HepG2 (cell line): ENCODE measurements around the gene DRC3. TPM values are rescaled to one million over a fixed set of nuclear protein-coding genes. Genes with fewer than 3 reads are reported as not detected.

ENCODE experiments used
- ATAC-seq: fragments of 200-7000 bp; cut with Tn5 transposase; 3 replicates; pipeline ENCODE4 v1.9.1; 2020; ENCODE audit warnings: mild to moderate bottlenecking, moderate library complexity
- BruUV-seq: library from RNA; stranded (reverse); fragments of 400-500 nt; replicated peaks from 2 replicates; lab custom pipeline; 2021; lab: Mats Ljungman, UMichigan
- CTCF ChIA-PET: fragments of 300-600 bp; formaldehyde crosslinking; extraction: SDS; loops from one replicate; lab custom pipeline; 2021; ENCODE audit warnings: low total read pairs, inconsistent platforms, low intra/inter-chr PET ratio; lab: Yijun Ruan, JAX
- POLR2A ChIA-PET: fragments of 350-600 bp; sonication (Branson Sonifier 250); formaldehyde crosslinking; loops from one replicate; lab custom pipeline; 2020; ENCODE audit warnings: antibody characterized with exemption, inconsistent platforms; lab: Yijun Ruan, JAX
- DNase-seq: peaks from one replicate; pipeline ENCODE4 v3.0.0-alpha.2; 2015; ENCODE audit warnings: low spot score
- FAIRE-seq: peaks from 3 replicates; lab custom pipeline; 2011; peaks lifted over from hg19 to GRCh38; lab: Jason Lieb, UNC
- H2AFZ ChIP-seq: one replicate; pipeline ENCODE4 v1.6.1; 2011; ENCODE audit warnings: low read length, inconsistent platforms
- H3K27ac ChIP-seq: fragments of 300-600 bp; 3 replicates; pipeline ENCODE4 v1.8.0; 2011; ENCODE audit warnings: mixed run types, mild to moderate bottlenecking, mixed read lengths, low read length, inconsistent platforms; ENCODE audit not compliant: insufficient read depth; ENCODE audit errors: extremely low read length
- H3K27me3 ChIP-seq, 2 experiments: fragments of 200-600 bp in 1 of 2; 2 replicates in 1 of 2; 3 replicates in 1 of 2; pipeline versions ENCODE4 v1.6.0 to v1.8.0; 2011; ENCODE audit warnings: low read length in 2 of 2, mild to moderate bottlenecking in 2 of 2, moderate library complexity in 2 of 2, inconsistent platforms in 1 of 2; ENCODE audit not compliant: insufficient read depth in 2 of 2, control insufficient read depth in 1 of 2
- H3K36me3 ChIP-seq, 2 experiments: fragments of 200-600 bp in 1 of 2; replicated peaks in 1 of 2; 2 replicates in 1 of 2; 3 replicates in 1 of 2; pipeline versions ENCODE4 v1.5.1 to v1.8.0; 2011; ENCODE audit warnings: low read length in 2 of 2, inconsistent platforms in 1 of 2; ENCODE audit not compliant: insufficient read depth in 2 of 2, control insufficient read depth in 1 of 2
- H3K4me1 ChIP-seq: 2 replicates; pipeline ENCODE4 v1.5.1; 2012; ENCODE audit warnings: low read length, inconsistent platforms; ENCODE audit not compliant: insufficient read depth
- H3K4me2 ChIP-seq: 2 replicates; pipeline ENCODE4 v1.6.0; 2011; ENCODE audit warnings: low read depth, low read length, inconsistent platforms
- H3K4me3 ChIP-seq, 3 experiments: fragments of 200-600 bp in 1 of 3; sonication (generic), shearing (Covaris generic) in 1 of 3; replicated peaks in 1 of 3; 2 replicates each; pipeline ENCODE4 v1.5.1; 2011 to 2016; ENCODE audit warnings: low read length in 3 of 3, inconsistent platforms in 2 of 3, low read depth in 2 of 3, mild to moderate bottlenecking in 2 of 3, control low read depth in 1 of 3, mixed read lengths in 1 of 3; ENCODE audit not compliant: insufficient read depth in 1 of 3
- H3K79me2 ChIP-seq: one replicate; pipeline ENCODE4 v1.6.1; 2011; ENCODE audit warnings: low read length, inconsistent platforms; ENCODE audit not compliant: insufficient read depth
- H3K9ac ChIP-seq: 2 replicates; pipeline ENCODE4 v1.6.0; 2011; ENCODE audit warnings: mild to moderate bottlenecking, low read depth, low read length, inconsistent platforms; ENCODE audit not compliant: insufficient read depth
- H3K9me3 ChIP-seq: 2 replicates; pipeline ENCODE4 v1.5.1; 2012; ENCODE audit warnings: mild to moderate bottlenecking, low read length
- H4K20me1 ChIP-seq: 2 replicates; pipeline ENCODE4 v1.6.0; 2011; ENCODE audit warnings: inconsistent platforms, mild to moderate bottlenecking, low read length, moderate library complexity; ENCODE audit not compliant: insufficient read depth
- MAFG ChIP-seq: sonication (generic); formaldehyde crosslinking; IDR thresholded peaks from 2 replicates; pipeline ENCODE4 v1.5.1; 2020; ENCODE audit warnings: mild to moderate bottlenecking, missing genetic modification reagents
- WGBS: methylation state at CpG from one replicate; pipeline ENCODE4 v1.1.6; 2017; ENCODE audit warnings: low lambda C conversion rate; 5-methylcytosine and 5-hydroxymethylcytosine counted together
- in situ Hi-C: cut with HindIII; loops from 2 replicates; pipeline ENCODE4 v1.10.0; 2017; ENCODE audit warnings: low pct_unique_long_range_greater_than_20kb; ENCODE audit not compliant: extremely low pct_ligation_motif_present
- intact Hi-C: fragments of 100-400 bp; cut with micrococcal nuclease; formaldehyde crosslinking; loops from one replicate; pipeline ENCODE4 v1.10.0; 2022; ENCODE audit not compliant: unreplicated experiment
- polyA plus RNA-seq, 8 experiments: library from polyadenylated mRNA; depleted of rRNA in 3 of 8; stranded (reverse) in 7 of 8; unstranded in 1 of 8; fragments of >200 nt; fragmentation: Illumina TruSeq in 4 of 8; extraction: Trizol in 4 of 8; gene quantifications; 2 replicates each; pipeline versions ENCODE4 v1.2.1 to v1.2.3, GENCODE V29; 2011 to 2016; ENCODE audit warnings: low read depth in 4 of 8, missing spikeins in 1 of 8, mixed read lengths in 1 of 8; ENCODE audit not compliant: insufficient read depth in 1 of 8
- total RNA-seq, 5 experiments: library from RNA; depleted of rRNA; stranded (reverse); fragments of >200 nt; fragmentation: Illumina TruSeq; extraction: Trizol; gene quantifications; 2 replicates each; pipeline ENCODE4 v1.2.3, GENCODE V29; 2016; ENCODE audit warnings: low read depth in 1 of 5
- TF ChIP-seq, protein P1 (sequence below): sonication (generic); formaldehyde crosslinking; IDR thresholded peaks from 2 replicates; pipeline ENCODE4 v1.5.0; 2020; ENCODE audit warnings: mild to moderate bottlenecking, missing genetic modification reagents, borderline replicate concordance

Gene DRC3
- total and polyA plus RNA-seq, 2 of the 13 experiments (the other 11 are each of a cell fraction or from before 2014, with no cell fraction given): 0.53 to 0.87 TPM

DNA sequence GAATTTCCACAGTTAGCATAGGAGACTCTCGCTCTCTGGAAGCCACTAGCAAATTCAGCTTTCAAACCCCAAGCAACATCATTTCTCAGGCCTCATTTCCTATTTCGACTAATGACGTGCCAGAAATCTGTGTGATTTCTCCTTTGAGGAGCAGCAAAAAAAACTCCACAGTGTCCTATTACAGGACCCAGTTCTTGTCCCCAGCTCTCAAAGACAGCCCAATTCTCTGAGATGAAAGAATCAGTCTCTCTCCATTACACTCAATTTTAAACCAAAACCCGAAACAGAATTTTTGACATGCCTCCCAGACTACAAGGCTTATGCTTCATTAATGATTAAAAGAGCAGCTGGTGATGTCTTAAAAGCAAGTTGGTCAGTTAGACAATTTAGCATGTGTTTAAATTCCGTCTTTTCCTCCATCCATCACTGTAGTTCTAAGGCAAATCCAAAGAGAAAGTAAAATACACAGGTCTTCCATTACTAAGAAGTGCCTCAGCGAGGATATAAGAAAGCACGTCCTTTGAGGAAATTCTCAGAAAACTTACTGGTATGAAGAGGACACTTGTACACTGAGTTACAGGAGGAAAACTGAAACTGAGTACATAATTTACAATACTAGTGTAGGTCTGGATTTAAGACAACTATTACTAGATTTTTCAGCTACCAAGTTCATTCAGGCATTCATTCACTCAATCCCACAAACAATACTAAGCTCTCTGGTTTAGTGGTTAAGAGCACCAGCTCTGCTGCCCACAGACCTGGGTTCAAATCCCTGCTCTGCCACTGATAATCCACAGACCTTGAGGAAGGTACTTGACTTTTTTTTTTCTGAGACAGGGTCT lies 12.9 kb upstream of the DRC3 start:
- CTCF ChIA-PET: no interaction called here
- in situ Hi-C loops: no loop called here
- Histone ChIP-seq H2AFZ (no peak overlapping the region), H3K4me3 (peak overlapping the region in 1 of 3 experiments; percentile 7; a peak in 2 of 6 replicates), H3K79me2 (no peaks in the 10 kb centered on the region), H3K27me3 (no peaks in the 10 kb centered on the region), H3K36me3 (no peaks in the 10 kb centered on the region), H3K9me3 (no peaks in the 10 kb centered on the region), H3K9ac (no peak overlapping the region), H3K4me1 (peaks cover 29% of the 10 kb centered on the region), H3K4me2 (peak overlapping the region; percentile 19; the same call in 1 of the 2 replicates), H4K20me1 (no peaks in the 10 kb centered on the region), H3K27ac (no peak overlapping the region)
- ATAC-seq (no peak), DNase-seq (no peak), FAIRE-seq (peak; percentile 34)
- intact Hi-C loops: no loop called here
- no TSS peak for BruUV-seq
- POLR2A ChIA-PET: interaction anchor here (1.0 to 1.5 kb wide), 2 partner anchors 40 to 124 kb away, joined by 3 to 4 read pairs; no protein-coding TSS in a partner anchor
- 42% methylated on average over 7 of the region's 7 CpGs for WGBS
- no peak for TF ChIP-seq MAFG (CRISPR knock-in tag)
- TF ChIP-seq, protein P1, sequence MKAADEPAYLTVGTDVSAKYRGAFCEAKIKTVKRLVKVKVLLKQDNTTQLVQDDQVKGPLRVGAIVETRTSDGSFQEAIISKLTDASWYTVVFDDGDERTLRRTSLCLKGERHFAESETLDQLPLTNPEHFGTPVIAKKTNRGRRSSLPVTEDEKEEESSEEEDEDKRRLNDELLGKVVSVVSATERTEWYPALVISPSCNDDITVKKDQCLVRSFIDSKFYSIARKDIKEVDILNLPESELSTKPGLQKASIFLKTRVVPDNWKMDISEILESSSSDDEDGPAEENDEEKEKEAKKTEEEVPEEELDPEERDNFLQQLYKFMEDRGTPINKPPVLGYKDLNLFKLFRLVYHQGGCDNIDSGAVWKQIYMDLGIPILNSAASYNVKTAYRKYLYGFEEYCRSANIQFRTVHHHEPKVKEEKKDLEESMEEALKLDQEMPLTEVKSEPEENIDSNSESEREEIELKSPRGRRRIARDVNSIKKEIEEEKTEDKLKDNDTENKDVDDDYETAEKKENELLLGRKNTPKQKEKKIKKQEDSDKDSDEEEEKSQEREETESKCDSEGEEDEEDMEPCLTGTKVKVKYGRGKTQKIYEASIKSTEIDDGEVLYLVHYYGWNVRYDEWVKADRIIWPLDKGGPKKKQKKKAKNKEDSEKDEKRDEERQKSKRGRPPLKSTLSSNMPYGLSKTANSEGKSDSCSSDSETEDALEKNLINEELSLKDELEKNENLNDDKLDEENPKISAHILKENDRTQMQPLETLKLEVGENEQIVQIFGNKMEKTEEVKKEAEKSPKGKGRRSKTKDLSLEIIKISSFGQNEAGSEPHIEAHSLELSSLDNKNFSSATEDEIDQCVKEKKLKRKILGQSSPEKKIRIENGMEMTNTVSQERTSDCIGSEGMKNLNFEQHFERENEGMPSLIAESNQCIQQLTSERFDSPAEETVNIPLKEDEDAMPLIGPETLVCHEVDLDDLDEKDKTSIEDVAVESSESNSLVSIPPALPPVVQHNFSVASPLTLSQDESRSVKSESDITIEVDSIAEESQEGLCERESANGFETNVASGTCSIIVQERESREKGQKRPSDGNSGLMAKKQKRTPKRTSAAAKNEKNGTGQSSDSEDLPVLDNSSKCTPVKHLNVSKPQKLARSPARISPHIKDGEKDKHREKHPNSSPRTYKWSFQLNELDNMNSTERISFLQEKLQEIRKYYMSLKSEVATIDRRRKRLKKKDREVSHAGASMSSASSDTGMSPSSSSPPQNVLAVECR (CRISPR knock-in tag): no peak
